HG02678 (cell line): ENCODE measurements around the gene TMEM107.
"Not testable (repeated sequence)": the region's sequence is repeated elsewhere in the genome, so short reads cannot be mapped to it uniquely, and the experiment has no call there.

Experiments
- ATAC-seq: cut with Tn5 transposase; IDR thresholded peaks from one replicate; pipeline ENCODE4 v1.9.1; 2021; ENCODE audit warnings: mild to moderate bottlenecking, moderate library complexity; ENCODE audit not compliant: unreplicated experiment

TMEM107 gene

DNA sequence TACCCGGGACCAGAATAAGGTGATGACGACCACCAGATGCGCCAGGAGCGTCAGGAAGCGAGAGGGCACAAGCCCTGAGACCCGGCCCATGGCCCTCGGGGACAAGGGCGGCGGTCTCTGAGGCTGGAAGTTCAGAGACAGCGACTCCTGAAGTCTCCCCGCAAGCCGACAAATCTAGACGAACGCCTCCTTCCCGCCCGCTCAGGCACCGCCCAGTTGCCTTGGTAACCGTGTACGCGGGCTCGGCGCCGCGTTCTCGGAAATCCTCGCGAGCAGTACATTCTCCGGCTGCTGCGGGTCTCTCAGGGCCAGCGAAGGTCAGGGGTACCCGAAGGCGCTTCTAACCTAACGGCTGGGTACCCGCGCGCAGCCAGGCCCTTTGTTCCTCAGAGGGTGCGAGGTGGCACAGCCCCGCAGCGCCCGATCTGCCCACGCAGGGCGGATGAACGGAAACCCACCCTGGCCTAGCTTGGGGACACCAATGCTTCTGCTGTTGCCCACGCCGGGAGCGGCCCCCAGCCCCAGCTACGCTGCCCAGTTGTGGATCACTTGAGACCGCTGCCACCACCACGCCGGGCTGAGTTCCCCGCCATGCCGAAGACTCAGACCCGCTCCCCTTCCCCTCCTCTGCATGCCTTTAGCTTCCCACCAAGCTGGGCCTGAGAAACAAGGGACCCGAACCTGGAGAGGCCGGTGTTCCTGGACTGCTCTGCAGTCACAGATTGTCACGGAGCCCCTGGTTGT, at the start of gene TMEM107:
Gene TMEM107 (minus strand): TSS at position 184 of the 744 bp plus-strand sequence. CDS start 94 bp downstream, at position 90.
- ATAC-seq: peak; percentile 41

DNA sequence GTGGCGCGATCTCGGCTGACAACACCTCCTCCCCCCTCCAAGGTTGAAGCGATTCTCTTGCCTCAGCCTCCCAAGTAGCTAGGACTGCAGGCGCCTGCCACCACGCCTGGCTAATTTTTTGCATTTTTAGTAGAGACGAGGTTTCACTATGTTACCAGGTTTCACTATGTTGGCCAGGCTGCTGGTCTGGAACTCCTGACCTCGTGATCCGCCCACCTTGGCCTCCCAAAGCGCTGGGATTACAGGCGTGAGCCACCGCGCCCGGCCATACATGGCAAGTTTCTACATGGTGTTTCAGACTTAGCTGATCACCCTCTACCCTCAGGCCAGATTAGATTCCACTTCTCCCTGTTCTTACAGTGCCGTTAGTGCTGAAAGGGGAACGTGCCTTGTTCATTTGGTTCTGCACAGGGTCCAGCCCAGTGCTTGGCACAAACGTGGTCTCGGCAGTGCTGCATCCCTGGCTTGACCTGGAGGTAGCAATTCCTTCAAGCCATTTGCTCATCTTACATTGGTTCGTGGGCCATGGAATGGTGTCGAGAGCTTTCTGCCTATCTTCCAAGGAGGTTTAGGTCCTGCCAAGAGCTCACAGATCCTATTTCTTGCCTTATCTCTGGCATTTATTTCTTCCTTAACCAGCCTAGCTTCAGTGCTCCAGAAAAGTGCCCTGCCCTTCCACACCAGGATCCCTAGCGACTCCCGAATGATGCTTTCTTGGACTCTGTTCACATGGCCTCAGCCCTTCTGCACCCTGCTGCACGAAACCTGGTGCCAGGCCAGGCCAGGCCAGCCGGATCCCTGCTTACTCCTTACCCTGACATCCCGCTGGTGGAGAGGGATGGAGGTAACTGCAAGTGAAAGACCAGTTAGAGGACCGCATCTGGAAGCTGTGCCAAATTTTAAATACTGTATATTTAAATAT, 49.0 kb upstream of the TMEM107 start:
- ATAC-seq: no peak

DNA sequence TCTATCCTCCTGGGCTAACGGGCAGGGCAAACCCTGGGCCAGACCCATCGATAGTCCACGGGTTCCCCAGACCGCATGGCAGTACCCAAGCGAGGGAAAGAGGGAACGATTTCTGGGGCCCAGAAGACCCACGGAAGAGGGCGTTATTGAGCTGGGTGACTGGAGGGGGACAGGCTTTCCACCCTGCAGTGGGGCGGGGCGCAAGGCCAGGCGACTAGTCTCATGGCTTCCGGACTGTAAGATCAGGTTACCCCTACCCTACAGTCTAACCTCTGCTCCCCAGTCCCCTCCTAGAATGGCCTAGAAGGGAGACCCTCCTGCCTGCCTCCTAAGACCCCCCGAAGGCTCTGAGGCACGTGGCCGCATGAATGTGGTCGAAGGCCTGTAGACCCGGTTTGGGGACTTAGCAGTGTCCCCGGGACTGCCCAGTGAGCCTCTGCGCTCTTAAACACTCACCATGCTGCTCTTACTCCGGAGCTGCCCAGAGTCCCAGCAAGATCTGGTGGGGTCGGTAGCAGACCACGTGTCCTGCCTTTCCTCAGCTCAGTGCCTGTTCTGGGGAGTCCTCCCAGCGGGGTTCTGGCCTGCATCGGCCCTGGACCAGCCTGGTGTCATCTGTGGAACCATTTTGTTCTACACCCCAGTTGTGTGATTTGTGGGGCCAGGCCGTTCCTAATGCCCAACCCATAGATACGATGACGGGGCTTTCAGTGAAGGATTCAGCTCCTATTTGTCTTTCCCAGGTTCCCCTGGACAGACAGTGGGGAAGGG, 47.4 kb upstream of the TMEM107 start:
- no peak for ATAC-seq

DNA sequence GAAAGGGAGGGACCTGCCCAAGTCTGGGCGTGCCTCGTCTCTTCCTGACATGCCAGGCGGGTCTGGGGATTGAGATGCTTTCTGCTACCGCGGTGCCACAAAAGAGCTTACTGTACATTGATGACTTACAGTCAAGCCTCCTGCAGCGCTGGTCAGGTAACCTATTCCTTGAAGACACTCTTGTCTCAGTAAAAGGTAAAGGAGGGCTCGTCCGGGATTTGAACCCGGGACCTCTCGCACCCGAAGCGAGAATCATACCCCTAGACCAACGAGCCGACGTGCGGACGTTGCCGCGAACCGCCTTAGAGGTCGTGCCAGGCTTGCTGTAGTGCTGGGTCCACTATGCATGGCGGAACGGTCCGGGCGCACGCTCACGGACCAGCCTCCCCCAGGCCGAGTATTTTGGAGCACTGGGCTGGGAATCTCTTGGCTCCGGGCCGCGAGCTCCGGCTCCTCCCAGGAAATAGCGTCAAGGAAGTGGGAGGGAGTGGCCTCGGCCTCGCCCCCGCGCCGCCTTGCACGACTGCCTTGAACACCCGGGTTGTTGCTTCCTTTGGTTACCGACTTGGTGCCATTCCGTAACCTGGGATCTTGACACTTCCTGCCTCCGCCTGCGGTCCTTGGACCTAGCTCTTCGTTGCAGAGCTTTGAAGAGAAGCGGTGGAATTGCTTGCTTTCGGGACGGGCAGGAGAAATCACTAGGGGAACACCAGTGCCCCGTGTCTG, 46.6 kb upstream of the TMEM107 start:
- ATAC-seq: peak; percentile 39

DNA sequence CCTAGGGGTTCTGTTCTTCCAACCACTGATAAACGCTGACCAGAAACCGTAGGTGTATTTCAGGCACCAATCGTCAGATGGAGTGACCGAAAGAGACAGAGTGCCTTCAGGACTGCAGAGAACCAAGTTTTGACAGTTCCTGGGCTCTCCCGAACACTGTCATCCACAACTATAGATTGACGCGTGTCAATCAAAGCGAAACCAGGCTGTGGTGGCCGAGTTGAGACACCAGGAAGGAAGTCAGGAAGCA, 46.1 kb upstream of the TMEM107 start:
- peak; percentile 36 for ATAC-seq

DNA sequence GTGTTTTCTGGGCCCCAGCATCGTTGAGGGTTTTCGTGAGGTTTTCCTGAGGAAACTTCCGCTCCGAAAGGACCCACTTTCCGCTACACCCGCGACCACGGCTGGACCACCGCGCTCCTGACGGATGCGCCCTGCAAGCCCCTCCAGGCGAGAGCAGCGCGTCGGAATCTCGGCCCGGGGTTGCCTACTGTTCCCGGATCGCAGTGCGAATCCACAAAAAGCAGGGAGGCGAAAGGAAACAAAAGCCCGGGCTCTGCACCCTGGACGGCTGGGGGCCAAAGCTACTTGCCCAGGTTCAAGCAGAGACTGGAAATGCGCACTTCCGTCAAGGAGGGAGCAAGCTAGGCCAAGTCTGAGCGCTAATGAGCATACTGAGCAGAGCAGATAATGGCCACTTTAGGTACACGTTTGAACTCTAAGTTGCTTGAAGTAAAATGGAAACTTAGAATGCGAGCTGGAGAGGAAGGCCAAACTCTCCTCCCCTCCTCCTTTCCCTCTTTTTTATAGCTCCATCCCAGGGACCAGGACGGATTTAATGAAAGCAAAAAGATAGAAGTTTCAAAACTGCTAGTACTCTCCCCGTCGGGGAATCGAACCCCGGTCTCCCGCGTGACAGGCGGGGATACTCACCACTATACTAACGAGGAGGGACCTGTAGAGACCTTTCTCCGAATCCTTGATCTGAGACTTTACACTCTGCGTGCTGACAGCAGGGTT, 45.6 kb upstream of the TMEM107 start:
- peak; percentile 45 for ATAC-seq

DNA sequence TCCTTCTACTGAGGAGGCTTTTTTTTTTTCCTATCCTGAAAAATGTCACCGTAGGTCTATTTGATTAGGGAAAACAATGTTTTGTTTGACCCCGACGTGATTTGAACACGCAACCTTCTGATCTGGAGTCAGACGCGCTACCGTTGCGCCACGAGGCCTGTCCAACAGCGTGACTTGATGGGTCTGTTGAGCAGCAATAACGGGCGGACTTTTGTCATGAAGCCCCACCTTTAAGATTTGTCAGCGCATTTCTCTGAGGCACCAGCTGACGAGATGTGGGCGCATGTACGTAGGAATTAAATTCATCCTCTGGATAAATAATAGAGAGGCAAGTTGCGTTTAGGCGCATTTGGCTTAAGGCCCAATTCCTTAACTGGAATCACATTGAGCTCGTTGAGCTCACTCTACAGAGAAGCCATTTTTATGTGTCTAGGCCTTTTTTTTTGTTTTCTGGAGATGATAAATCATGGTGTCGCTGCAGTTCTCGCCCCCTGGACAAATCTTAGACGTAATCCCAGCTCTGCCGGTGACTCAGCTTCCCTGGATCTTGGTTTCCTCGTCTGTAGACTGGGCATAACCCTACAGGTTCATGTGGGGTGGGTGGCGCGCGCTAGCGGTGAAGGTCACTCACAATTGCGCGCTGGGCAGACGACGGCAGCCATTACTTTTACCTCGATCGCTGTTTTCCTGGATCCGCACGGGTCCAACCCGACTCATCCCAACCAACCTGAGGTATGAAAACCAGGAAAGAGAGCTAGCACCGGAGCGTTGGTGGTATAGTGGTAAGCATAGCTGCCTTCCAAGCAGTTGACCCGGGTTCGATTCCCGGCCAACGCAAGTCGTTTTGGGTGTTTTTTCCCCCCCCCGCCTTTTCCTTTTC, 44.8 kb upstream of the TMEM107 start:
- no peak for ATAC-seq

DNA sequence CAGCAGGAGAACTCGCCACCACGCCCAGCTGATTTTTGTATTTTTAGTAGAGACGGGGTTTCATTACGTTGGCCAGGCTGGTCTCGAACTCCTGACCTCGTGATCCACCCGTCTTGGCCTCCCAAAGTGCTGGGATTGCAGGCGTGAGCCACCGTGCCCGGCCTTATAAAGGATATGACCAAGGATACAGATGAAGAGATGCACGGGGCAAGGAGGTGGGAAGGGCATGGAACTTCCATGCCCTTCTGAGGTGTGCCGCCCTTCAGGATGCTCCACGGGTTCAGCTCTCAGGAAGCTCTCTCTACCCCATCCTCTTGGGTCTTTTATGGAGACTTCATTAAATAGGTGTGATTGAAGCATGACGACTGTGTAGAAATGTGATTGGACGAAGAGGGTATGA, 37.8 kb upstream of the TMEM107 start:
- not testable (repeated sequence) for ATAC-seq

DNA sequence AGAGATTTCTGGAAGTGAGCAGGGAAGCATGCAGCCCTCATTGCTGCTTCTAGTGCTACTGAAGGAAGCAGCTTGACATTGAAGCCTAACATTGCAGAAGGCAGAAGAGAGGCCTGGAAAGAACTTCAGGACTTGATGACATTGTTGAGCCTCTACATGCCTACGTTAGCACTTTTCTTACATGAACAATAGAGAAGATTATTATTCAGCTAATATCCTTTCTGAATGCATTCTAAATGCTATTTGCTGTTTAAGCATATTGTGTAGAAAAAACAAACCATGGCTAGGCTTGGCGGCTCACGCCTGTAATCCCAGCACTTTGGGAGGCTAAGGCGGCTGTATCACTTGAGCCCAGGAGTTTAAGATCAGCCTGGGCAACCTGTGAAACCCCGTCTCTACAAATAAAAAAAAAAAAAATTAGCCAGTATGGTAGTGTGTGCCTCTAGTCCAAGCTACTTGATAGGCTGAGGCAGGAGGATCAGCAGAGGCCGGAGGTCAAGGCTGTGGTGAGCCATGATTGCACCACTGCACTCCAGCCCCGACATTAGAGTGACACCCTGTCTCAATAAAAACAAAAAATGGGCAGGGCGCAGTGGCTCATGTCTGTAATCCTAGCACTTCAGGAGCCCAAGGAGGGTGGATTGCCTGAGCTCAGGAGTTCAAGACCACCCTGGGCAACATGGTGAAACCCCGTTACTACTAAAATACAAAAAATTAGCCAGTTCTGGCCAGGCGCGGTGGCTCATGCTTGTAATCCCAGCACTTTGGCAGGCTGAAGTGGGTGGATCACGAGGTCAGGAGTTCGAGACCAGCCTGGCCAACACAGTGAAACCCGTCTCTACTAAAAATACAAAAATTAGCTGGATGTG, 36.4 kb upstream of the TMEM107 start:
- ATAC-seq: no peak

DNA sequence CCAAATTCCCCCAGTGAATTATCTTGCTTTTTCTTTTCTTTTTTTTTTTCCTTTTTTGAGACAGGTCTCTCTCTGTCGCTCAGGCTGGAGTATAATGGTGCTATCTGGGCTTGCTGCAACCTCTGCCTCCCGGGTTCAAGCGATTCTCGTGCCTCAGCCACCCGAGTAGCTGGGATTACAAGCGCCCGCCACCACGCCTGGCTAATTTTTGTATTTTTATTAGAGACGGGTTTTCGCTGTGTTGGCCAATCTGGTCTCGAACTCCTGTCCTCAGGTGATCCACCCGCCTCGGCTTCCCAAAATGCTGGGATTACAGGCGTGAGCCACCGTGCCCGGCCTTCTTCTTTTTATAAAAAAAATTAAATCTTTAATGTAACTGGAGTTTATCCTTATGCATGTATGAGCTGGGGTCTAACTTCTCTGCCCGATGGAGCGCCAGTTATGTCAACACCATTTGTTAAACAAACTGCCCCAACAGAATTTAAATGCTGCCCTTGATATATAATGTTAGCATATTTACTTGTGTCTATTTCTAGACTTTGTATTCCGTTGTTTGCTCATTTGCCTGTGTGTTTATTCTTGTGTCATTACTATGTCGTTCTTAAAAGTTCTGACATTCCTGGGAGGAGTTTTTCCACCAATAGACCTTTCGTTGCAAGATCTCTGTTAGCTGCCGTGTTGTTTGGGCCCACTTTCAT, 34.7 kb upstream of the TMEM107 start:
- ATAC-seq: no peak

DNA sequence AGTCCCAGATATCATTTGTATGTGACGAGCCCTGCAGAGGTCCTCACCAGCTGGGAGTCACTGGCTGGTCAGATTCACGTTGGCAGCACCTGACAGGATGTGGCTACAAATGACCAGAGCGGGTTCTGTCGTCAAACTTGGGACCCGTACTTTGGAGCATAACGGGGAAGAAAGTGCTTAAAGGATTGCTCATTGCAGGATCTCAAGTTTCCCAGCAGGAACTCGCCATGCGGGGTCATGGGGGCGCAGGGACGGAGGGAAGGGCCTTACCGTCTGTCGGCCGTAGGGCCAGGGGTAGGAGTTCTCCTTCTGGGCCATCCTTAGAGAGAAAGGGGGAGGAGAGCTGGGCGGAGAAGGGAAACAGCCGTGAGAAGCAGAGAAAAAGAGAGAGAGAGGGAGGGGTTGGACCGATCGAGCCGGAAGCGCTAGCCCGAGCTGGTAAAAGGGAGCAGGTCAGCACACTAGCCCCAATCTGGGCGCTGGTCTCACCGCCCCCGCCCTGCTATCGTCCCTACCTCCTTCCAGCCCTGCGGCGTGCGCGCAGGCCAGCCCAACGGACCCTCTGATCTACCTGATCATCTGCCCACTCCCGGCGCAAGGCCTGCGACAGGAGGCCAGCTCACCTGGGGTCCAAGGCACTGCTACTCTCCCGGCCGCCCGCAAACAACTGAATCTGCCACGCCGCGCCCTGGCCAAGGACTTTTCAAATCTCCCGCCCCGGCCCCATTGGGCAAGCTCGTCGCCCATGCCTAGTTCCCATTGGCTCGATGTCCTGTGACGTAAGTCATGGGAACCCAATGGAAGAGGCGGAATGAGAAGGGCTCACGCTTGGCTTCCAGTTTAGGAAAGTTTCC, 34.0 kb upstream of the TMEM107 start, which contains the start of gene AURKB:
Gene AURKB (minus strand): TSS at position 669 of the 854 bp plus-strand sequence. CDS start 351 bp downstream, at position 318.
- ATAC-seq: peak; percentile 85

DNA sequence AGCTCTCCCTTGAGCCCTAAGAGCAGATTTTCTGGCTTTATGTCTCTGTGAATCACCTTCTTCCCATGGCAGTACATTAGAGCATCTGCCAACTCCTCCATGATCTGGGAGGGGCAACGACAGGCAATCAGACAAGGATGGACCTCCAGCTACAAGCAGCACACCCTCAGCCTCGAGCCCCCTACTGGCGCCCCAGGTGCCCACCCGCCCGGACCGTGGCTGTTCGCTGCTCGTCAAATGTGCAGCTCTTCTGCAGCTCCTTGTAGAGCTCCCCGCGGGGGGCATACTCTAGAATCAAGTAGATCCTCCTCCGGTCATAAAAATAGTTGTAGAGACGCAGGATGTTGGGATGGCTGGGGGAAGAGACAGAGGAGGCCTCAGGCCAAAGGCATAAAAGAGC, 30.4 kb upstream of the TMEM107 start:
- ATAC-seq: no peak

DNA sequence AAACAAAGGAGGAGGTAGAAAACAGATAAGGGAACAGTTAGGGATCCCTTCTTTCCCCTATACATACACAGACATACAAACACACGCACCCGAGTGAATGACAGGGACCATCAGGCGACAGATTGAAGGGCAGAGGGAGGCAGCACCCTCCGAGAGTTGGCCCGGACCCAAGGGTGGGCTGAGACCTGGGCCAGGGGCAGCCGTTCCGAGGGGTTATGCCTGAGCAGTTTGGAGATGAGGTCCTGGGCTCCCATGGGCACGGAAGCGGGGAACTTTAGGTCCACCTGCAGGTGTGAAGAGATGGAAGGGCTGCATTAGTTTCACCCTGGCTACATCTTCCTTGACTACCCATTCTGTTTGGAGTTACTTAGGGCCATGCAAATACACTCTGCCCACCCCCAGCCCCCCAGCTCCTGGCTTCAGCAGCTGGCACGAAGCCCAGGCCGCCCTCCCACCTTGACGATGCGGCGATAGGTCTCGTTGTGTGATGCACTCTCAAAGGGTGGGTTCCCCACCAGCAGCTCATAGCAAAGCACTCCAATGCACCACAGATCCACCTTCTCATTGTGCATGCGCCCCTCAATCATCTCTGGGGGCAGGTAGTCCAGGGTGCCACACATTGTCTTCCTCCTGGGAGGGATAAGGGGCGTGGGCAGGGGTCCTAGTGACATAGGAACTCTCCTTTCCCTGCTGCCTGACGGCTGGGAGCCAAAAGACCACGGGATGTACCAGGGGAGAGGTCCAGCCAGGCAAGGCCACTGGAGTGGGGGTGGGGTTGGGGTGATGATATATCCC, 28.8 kb upstream of the TMEM107 start:
- ATAC-seq: no peak

DNA sequence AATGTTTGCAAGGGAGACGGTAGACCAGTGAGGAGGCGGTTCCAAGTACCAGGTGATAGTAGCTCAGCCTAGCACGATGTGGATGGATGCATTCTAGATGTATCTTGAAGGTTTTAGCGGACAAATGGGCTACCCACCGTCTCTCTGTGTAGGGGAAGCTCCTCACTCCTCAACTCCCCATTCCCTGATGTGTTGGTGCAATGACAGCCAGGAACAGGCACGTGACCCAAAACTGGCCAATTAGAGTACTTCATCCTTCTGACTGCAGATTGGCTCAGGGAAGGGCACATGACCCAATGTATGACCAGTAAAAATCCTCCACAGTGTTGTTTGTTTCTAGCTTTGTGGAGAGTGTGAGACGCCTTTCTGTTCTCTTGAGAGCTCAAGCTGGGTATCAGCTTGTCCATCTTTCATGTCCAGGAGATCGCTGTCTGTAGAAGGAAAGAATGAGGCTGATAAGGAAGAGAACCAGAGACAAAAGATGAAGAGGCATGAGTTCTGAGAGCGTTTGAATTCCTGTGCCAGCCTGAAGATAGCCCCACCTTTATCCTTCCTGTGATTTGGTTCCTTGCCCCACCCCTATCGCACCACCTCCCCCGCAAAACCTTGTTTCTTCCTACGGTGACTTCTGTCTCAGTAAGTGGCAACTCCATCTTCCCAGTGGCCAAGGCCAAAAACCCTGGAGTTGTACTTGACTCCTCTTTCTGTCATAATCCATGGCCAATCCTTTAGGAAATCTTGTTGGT, 16.1 kb upstream of the TMEM107 start:
- peak; percentile 28 for ATAC-seq

DNA sequence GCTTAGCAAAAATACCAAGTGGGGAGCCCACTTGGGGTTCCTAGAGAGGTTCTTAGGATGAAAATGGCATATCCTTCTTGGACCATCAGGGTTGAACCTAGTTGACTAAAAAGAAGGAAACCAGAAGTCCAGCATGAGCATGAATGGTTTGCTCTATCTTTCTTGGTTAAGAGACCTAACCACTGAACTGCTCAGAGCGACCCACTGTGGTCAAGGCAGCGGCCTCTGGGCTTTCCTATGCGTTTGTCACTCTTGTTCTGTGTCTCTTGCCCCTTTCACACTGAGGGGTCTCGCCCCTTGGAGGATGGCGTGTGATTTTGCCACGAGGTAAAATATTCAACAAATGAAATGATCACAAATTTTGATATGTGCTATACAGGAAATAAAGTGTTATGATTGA, 14.3 kb upstream of the TMEM107 start:
- ATAC-seq: no peak
